A549 treated with CORT108297 at 1 μM for 4 hours (cell line): ENCODE measurements around the gene TKTL1. TPM values are rescaled to one million over a fixed set of nuclear protein-coding genes. Genes with fewer than 3 reads are reported as not detected.

ENCODE experiments used
- total RNA-seq: library from RNA; stranded (reverse); fragments of 200-300 nt; extraction: Qiagen RNA extraction; gene quantifications from 5 replicates; pipeline ENCODE4 v1.2.3, GENCODE V29; 2022

The TKTL1 gene, protein sequence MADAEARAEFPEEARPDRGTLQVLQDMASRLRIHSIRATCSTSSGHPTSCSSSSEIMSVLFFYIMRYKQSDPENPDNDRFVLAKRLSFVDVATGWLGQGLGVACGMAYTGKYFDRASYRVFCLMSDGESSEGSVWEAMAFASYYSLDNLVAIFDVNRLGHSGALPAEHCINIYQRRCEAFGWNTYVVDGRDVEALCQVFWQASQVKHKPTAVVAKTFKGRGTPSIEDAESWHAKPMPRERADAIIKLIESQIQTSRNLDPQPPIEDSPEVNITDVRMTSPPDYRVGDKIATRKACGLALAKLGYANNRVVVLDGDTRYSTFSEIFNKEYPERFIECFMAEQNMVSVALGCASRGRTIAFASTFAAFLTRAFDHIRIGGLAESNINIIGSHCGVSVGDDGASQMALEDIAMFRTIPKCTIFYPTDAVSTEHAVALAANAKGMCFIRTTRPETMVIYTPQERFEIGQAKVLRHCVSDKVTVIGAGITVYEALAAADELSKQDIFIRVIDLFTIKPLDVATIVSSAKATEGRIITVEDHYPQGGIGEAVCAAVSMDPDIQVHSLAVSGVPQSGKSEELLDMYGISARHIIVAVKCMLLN
- 0.03 TPM in 1 of 5 replicates, not detected in the others for total RNA-seq

DNA sequence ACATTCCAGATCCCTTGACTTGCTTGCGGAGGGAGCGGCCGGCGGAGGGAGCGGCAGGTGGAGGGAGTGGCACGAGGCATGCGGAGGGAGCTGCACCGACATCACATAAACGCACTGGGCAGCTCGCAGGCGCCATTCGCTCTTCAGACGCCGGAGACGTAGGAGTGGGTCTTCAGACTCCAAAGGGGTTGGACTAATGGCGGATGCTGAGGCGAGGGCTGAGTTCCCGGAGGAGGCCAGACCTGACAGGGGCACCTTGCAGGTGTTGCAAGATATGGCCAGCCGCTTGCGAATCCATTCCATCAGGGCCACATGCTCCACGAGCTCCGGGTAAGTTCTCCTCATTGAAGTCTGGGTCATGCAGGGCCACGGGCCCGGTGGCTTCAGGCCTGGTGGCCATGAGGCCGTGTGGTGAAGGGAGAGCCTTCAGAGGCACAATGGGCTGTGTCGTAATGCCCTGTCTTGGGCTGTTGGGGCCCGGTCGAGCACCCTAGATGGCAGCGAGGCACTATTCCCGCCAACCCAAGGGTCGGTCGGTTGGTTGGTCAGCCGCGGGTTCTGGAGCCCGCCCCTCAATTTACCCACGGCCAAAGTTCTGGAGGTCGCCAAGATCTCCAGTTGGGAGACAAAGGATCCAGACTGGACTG, at the start of gene TKTL1:
Gene TKTL1, plus strand, starts transcription at position 132 of the 647 bp plus-strand sequence. Its CDS starts 65 bp downstream, at position 197.

DNA sequence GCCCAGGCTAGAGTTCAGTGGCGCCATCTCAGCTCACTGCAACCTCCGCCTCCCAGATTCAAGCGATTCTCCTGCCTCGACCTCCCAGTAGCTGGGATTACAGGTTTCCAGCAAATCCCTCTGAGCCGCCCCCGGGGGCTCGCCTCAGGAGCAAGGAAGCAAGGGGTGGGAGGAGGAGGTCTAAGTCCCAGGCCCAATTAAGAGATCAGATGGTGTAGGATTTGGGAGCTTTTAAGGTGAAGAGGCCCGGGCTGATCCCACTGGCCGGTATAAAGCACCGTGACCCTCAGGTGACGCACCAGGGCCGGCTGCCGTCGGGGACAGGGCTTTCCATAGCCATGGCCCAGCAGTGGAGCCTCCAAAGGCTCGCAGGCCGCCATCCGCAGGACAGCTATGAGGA, 38.3 kb upstream of the TKTL1 start, which contains the start of gene OPN1MW3:
Gene OPN1MW3, plus strand, starts transcription at position 301 of the 400 bp plus-strand sequence. Its CDS starts 38 bp downstream, at position 339.

DNA sequence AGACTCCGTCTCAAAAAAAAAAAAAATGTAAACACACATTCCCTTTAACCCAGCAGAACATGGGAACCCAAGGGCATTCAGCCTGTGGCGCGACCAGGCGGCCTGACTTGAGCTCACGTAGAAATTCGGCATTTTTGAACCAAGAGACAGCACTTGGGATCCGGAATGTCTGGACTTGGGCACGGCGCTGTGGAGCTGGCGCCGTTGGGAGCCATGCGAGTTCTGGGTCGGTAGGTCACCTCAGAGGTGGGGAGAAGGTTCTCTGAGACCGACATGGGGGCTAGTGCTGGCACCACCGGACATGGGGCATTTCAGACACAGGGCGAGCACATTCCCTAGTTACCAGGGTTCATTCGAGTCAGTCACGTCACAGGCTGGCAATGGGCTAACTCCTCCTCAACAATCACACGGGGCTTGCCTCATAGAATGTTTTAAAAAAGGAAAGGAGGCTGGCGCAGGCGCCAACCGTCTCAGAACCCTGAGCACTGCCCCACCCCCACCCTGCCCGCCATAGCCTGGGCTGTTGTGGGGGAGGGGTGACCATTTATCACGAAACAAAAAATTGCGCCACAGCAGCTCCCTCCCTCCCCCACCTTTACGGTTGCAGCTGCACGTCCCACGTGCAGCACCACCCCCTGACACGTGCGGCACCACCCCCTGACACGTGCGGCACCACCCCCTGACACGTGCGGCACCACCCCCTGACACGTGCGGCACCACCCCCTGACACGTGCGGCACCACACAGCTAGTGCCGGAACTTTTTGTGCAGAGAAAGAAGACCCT, 612 bp upstream of the TKTL1 start, which contains the start of gene TEX28:
Gene TEX28, minus strand, starts transcription at position 334 of the 784 bp plus-strand sequence. CDS start 3,007 bp downstream, outside the sequence.

DNA sequence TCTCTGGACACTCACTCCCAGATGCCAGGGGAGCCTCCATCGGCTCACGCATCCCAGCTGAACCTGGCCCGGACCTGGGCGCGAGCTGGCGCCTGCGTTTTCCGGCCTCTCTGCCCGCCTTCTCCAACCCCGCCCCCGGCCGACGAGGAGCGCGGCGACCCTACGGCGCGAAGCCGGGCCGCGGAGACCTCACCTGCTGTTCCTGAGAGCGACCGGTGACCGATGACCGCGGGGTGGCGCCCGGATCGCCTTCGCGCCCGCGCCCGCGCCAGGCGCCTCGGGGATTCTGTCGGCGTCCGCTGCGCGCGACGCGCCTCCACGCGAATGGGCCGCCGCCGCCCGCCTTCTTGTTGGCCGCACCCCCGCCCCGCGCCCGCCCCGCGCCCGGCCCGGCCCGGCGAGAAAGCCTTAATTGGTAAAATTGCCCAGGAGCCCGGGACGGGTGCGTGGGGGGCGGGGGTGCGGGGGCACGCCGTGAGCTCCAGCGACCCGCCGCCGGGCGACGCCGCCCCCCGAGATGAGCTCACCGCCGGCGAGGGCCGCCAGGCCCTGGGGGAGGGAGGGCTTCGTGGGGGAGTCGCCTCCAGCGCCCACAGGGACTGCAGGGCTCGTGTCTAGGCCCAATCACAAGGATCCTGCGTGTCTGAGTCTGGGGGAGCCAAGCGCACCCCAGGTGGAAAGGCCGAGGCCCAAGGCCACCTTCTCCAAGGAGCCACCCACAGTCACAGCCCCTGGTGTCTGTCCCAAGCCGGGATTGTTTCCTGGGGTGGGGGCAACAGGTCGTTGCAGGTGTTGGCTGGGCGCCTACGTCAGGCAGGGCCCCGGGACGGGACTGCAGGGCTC, 78.9 kb downstream of the TKTL1 start, which contains the start of gene FLNA:
Gene FLNA, minus strand, starts transcription at position 322 of the 843 bp plus-strand sequence. CDS start 3,389 bp downstream, outside the sequence.

DNA sequence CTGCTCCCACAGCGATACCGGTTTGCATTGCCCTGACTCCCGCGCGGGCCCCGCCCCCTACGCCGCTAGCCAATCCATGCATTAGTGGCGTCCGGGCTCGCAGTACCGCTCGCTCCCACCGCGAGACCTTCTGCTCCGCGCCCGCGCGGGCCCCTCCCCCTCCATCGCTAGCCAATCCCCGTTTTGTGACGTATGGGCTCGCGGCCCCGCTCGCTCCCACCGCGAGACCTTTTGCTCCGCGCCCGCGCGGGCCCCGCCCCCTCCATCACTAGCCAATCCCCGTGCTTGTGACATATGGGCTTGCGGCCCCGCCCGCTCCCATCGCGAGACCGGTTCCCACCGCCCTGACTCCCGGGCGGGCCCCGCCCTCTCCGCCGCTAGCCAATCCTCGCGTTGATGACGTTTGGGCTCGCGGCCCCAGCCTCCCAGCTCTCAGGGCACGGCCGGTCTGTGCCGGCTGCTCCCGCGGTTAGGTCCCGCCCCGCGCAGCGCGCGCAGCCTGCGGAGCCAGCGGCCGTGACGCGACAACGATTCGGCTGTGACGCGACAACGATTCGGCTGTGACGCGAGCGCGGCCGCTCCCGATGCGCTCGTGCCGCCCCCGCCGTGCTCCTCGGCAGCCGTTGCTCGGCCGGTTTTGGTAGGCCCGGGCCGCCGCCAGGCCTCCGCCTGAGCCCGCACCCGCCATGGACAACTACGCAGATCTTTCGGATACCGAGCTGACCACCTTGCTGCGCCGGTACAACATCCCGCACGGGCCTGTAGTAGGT, 83.4 kb downstream of the TKTL1 start, which contains the start of gene EMD:
Gene EMD, plus strand, starts transcription at position 497 of the 770 bp plus-strand sequence. Its CDS starts 190 bp downstream, at position 687.

Other genes with a start within 250 kb of the TKTL1 start
- gene MECP2, start 198.1 kb upstream of the TKTL1 start, total RNA-seq = 17.2 to 21.6 TPM (median 19.6 TPM) in 5 replicates
- not detected in 5 replicates for gene OPN1LW, start 151.6 kb upstream of the TKTL1 start, total RNA-seq
- not detected in 5 replicates for gene OPN1MW, start 113.2 kb upstream of the TKTL1 start, total RNA-seq
- gene OPN1MW2, start 76.0 kb upstream of the TKTL1 start, total RNA-seq = not detected in 5 replicates
- gene OPN1MW3, start 38.2 kb upstream of the TKTL1 start, total RNA-seq = not detected in 5 replicates
- gene TEX28, start 671 bp upstream of the TKTL1 start, total RNA-seq = not detected in 5 replicates
- 1,453 to 1,770 TPM (median 1,639 TPM) in 5 replicates for gene FLNA, start 78.8 kb downstream of the TKTL1 start, total RNA-seq
- 110 to 171 TPM (median 156 TPM) in 5 replicates for gene EMD, start 83.5 kb downstream of the TKTL1 start, total RNA-seq
- 5,551 to 5,842 TPM (median 5,620 TPM) in 5 replicates for gene RPL10, start 102.6 kb downstream of the TKTL1 start, total RNA-seq
- gene DNASE1L1, start 113.5 kb downstream of the TKTL1 start, total RNA-seq = 24.2 to 33.3 TPM (median 29.6 TPM) in 5 replicates
- 30.2 to 41.8 TPM (median 38.8 TPM) in 5 replicates for gene TAFAZZIN, start 115.7 kb downstream of the TKTL1 start, total RNA-seq
- 79.6 to 112 TPM (median 110 TPM) in 5 replicates for gene ATP6AP1, start 132.9 kb downstream of the TKTL1 start, total RNA-seq
- 94.4 to 112 TPM (median 107 TPM) in 5 replicates for gene GDI1, start 141.4 kb downstream of the TKTL1 start, total RNA-seq
- 99.6 to 120 TPM (median 116 TPM) in 5 replicates for gene FAM50A, start 148.3 kb downstream of the TKTL1 start, total RNA-seq
- 9.7 to 17.8 TPM (median 15.3 TPM) in 5 replicates for gene PLXNA3, start 162.5 kb downstream of the TKTL1 start, total RNA-seq
- 46.0 to 79.0 TPM (median 72.0 TPM) in 5 replicates for gene LAGE3, start 183.5 kb downstream of the TKTL1 start, total RNA-seq
- gene UBL4A, start 190.8 kb downstream of the TKTL1 start, total RNA-seq = 63.0 to 72.5 TPM (median 69.3 TPM) in 5 replicates
- gene SLC10A3, start 194.8 kb downstream of the TKTL1 start, total RNA-seq = 28.5 to 45.1 TPM (median 42.0 TPM) in 5 replicates
- gene FAM3A, start 220.4 kb downstream of the TKTL1 start, total RNA-seq = 33.4 to 47.5 TPM (median 46.5 TPM) in 5 replicates